NCI-H2029 (cell line): Measurements from ENCODE around the gene NSUN2.

Experiments
- DNase-seq: peaks from one replicate; lab custom pipeline; 2025; lab: John Stamatoyannopoulos, UW

NSUN2 gene

GRCh38 chr5:6556089-6556801 lies 76.6 kb downstream of the NSUN2 start:
- no peak for DNase-seq

- DNase-seq: no peak
Observed at GRCh38 chr5:6554812-6555211, 78.0 kb downstream of the NSUN2 start.

- DNase-seq: no peak
Observed at GRCh38 chr5:6553972-6554371, 78.9 kb downstream of the NSUN2 start.

DNA sequence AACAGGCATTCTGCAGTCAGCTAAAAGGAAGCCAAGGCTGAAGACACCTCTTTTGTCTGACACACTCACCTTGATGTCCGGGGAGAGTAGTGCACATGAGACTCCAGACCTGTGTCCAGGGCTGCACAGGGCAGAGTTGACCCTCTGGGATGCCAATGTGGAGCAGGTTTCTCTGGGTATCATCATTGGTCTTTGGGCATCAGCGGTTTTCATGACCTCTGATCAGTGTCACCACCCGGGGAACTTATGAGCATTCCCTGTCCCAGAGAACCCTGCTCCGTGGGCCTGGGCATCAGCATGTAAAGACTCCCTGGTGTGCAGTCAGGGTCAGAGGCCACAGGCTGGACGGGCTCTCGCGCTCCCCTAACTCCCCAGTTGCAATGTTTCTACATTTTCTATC lies 80.2 kb downstream of the NSUN2 start:
- DNase-seq: no peak

DNA sequence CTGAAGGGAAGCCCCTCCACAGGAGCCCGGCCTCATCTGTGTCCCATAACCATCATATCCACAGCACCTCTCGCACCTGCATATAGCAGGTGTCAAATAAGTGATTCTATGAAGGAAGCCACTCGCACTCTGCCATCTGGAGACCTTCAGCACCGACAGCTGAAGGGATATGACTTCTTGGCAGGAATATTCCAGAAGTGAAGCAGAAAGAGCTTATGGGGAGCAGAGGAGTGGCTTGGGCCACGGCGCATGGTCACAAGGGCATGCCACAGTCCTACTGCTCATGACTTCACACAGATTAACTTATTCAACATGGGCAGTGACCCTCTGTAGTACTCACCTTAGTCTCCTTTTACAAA lies 80.9 kb downstream of the NSUN2 start:
- no peak for DNase-seq

DNA sequence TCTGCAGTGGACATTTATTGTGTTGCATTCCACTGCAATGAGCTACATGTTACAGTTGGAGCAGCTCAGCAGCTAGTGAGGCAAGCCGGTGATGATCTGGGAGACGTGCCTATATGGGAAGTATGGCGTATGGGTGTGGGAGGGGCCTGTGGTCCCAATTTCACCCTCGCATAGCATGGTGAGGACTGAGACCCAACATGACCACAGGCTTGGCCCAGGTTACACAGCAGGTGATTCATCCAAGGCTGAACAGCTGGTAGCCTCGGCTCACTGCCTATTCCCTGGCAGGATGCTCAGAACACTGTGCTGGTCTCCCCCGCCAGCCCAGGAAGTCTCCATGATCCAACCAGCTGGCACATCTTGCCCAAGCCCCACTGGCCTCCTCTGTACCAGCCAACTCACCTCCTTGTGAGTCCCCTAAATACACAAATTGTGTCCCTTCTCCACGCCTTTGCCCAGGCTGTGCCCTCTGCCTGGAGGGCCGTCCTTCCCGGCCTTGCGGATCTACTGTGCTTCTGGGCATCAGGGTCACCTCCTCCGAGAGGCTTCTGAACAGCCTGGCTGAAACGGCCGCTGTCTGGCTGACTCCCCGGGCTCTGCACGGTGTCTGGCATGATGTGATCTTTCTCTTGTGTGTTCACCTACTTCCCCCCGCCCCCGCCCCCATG lies 81.4 kb downstream of the NSUN2 start:
- no peak for DNase-seq

GRCh38 chr5:6550628-6551027 lies 82.2 kb downstream of the NSUN2 start:
- no peak for DNase-seq
